CD14-positive monocyte (primary cell): ENCODE data around the gene ANAPC13. TPM values are rescaled to one million over a fixed set of nuclear protein-coding genes. Genes with fewer than 3 reads are reported as not detected.

Source experiments
- DNase-seq, 3 donors: peaks; one replicate each; pipeline ENCODE4 v3.0.0-alpha.2; 2011 to 2022
- H2AFZ ChIP-seq: 2 replicates; pipeline ENCODE4 v1.6.0; 2012; ENCODE audit warnings: mild to moderate bottlenecking, low read depth, low read length, inconsistent platforms; ENCODE audit not compliant: insufficient read depth, poor library complexity, severe bottlenecking
- H3K27ac ChIP-seq, 2 donors: 1 replicate in 1 of 2; 2 replicates in 1 of 2; pipeline ENCODE4 v1.5.1; 2012 to 2013; ENCODE audit warnings: low read length in 2 of 2, control low read depth in 1 of 2, inconsistent platforms in 1 of 2, low read depth in 1 of 2, mild to moderate bottlenecking in 1 of 2
- H3K27me3 ChIP-seq, 2 donors: one replicate each; pipeline versions ENCODE4 v1.6.0 to v1.6.1; 2011 to 2013; ENCODE audit warnings: low read length in 2 of 2; ENCODE audit not compliant: control insufficient read depth in 2 of 2, insufficient read depth in 2 of 2
- H3K36me3 ChIP-seq, 2 donors: replicated peaks in 1 of 2; 1 replicate in 1 of 2; 2 replicates in 1 of 2; pipeline versions ENCODE4 v1.5.1 to v1.6.1; 2012 to 2013; ENCODE audit warnings: low read length in 2 of 2, control low read depth in 1 of 2, inconsistent platforms in 1 of 2, mild to moderate bottlenecking in 1 of 2; ENCODE audit not compliant: insufficient read depth in 2 of 2, control insufficient read depth in 1 of 2
- H3K4me1 ChIP-seq, 2 donors: 1 replicate in 1 of 2; 2 replicates in 1 of 2; pipeline versions ENCODE4 v1.5.1 to v1.6.1; 2012 to 2013; ENCODE audit warnings: low read length in 2 of 2, control low read depth in 1 of 2, inconsistent platforms in 1 of 2, mild to moderate bottlenecking in 1 of 2, moderate library complexity in 1 of 2; ENCODE audit not compliant: insufficient read depth in 2 of 2, control insufficient read depth in 1 of 2
- H3K4me2 ChIP-seq: replicated peaks from 2 replicates; pipeline ENCODE3; 2012; ENCODE audit warnings: low read length, moderate library complexity, mild to moderate bottlenecking; ENCODE audit not compliant: poor library complexity, severe bottlenecking; ENCODE audit errors: extremely low read depth
- H3K4me3 ChIP-seq, 3 experiments: fragments of 200-600 bp in 1 of 3; sonication (generic) in 1 of 3; replicated peaks in 1 of 3; 1 replicate in 2 of 3; 2 replicates in 1 of 3; pipeline ENCODE4 v1.5.1; 2011 to 2013; ENCODE audit warnings: low read length in 3 of 3, mild to moderate bottlenecking in 3 of 3, control low read depth in 2 of 3, low read depth in 2 of 3, inconsistent platforms in 1 of 3, moderate library complexity in 1 of 3
- H3K79me2 ChIP-seq: 2 replicates; pipeline ENCODE4 v1.6.0; 2012; ENCODE audit warnings: mild to moderate bottlenecking, control low read depth, inconsistent platforms, low read length, moderate library complexity; ENCODE audit not compliant: insufficient read depth
- H3K9ac ChIP-seq: 2 replicates; pipeline ENCODE4 v1.6.0; 2017; ENCODE audit warnings: low read length, mild to moderate bottlenecking; ENCODE audit not compliant: insufficient read depth, poor library complexity, severe bottlenecking
- H3K9me3 ChIP-seq, 2 donors: replicated peaks in 1 of 2; 1 replicate in 1 of 2; 2 replicates in 1 of 2; pipeline versions ENCODE4 v1.5.1 to v1.6.1; 2012 to 2013; ENCODE audit warnings: low read length in 2 of 2, control low read depth in 1 of 2; ENCODE audit not compliant: control insufficient read depth in 1 of 2, insufficient read depth in 1 of 2
- H4K20me1 ChIP-seq: 2 replicates; pipeline ENCODE4 v1.6.0; 2012; ENCODE audit warnings: mild to moderate bottlenecking, low read length, control low read depth, moderate library complexity; ENCODE audit not compliant: insufficient read depth
- H3K27ac Mint-ChIP-seq, 7 donors: one replicate each; pipeline ENCODE4 v1.8.0; 2020; ENCODE audit warnings: mild to moderate bottlenecking in 7 of 7, mixed read lengths in 7 of 7, moderate library complexity in 6 of 7, inconsistent platforms in 2 of 7
- H3K27me3 Mint-ChIP-seq, 3 donors: one replicate each; pipeline ENCODE4 v1.8.0; 2021 to 2022; ENCODE audit warnings: low read depth in 3 of 3, mild to moderate bottlenecking in 3 of 3, mixed read lengths in 3 of 3, moderate library complexity in 3 of 3, inconsistent platforms in 1 of 3
- H3K36me3 Mint-ChIP-seq, 2 donors: one replicate each; pipeline ENCODE4 v1.8.0; 2020; ENCODE audit warnings: mixed read lengths in 2 of 2, inconsistent platforms in 1 of 2, mild to moderate bottlenecking in 1 of 2
- H3K4me1 Mint-ChIP-seq: one replicate; pipeline ENCODE4 v1.8.0; 2020; ENCODE audit warnings: mild to moderate bottlenecking, mixed read lengths
- H3K4me3 Mint-ChIP-seq, 2 donors: one replicate each; pipeline ENCODE4 v1.8.0; 2020; ENCODE audit warnings: mild to moderate bottlenecking in 2 of 2, mixed read lengths in 2 of 2, moderate library complexity in 1 of 2
- H3K9me3 Mint-ChIP-seq, 7 donors: one replicate each; pipeline ENCODE4 v1.8.0; 2020 to 2022; ENCODE audit warnings: mixed read lengths in 7 of 7, mild to moderate bottlenecking in 6 of 7, moderate library complexity in 6 of 7, inconsistent platforms in 2 of 7
- CTCF ChIP-seq: fragments of 200-600 bp; IDR thresholded peaks from one replicate; pipeline ENCODE4 v1.8.0; 2022; ENCODE audit warnings: antibody characterized with exemption, mild to moderate bottlenecking
- WGBS: methylation state at CpG from one replicate; pipeline ENCODE4 v1.1.5; 2013; ENCODE audit warnings: missing lambda C conversion rate; ENCODE audit not compliant: insufficient coverage; 5-methylcytosine and 5-hydroxymethylcytosine counted together
- intact Hi-C, 2 donors: fragments of 100-400 bp; cut with micrococcal nuclease; formaldehyde crosslinking; loops; one replicate each; pipeline versions ENCODE4 v1.15.0 to v1.15.1; 2023
- polyA plus RNA-seq, 3 donors: library from polyadenylated mRNA; depleted of rRNA in 1 of 3; unstranded in 2 of 3; stranded (reverse) in 1 of 3; fragments of 300-500 nt in 2 of 3; fragments of >200 nt in 1 of 3; fragmentation: Illumina TruSeq in 2 of 3; gene quantifications; 1 replicate in 2 of 3; 2 replicates in 1 of 3; pipeline ENCODE4 v1.2.3, GENCODE V29; 2012 to 2021

Gene ANAPC13
- polyA plus RNA-seq, 3 donors, result 33.5 to 102 (median 92.4) TPM

DNA sequence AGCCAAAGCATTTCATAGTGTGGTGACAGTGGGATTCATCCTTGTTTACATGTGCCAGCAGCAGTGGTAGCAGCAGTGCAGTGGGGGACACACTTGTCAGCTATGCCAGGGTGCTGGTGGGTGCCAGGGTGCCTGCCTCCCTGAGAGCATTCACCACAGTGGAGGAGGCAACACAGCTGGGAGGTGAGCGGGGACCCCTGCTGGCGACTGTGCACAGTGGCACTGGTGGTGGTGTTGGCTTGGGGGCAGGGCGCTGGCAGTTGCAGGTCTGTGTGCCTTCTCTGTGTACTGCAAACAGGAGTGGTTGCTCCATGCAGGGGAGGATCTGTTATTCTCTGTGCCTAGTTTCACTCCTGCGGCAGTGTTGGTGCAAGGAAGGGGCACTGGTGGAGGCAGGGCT lies 41.3 kb upstream of the ANAPC13 start:
- intact Hi-C loops, result no loop called here
- H3K9ac ChIP-seq, result no peak overlapping the region
- H3K4me2 ChIP-seq, result no peak overlapping the region
- H3K36me3 Mint-ChIP-seq, result peaks cover 41 to 42% of the 10 kb centered on the region in 2 donors
- no peak overlapping the region for H2AFZ ChIP-seq
- H3K27ac ChIP-seq, result no peak overlapping the region
- H3K27ac Mint-ChIP-seq, result peak overlapping the region in 2 of 7 donors; percentile 12 to 42
- H3K4me3 Mint-ChIP-seq, result no peak overlapping the region
- H3K4me3 ChIP-seq, result no peak overlapping the region
- peaks cover 4% of the 10 kb centered on the region for H3K4me1 Mint-ChIP-seq
- DNase-seq, result no peak
- 95% methylated on average over 4 of the region's 4 CpGs for WGBS
- H3K36me3 ChIP-seq, result peaks cover 2 to 37% of the 10 kb centered on the region in 2 donors
- H3K9me3 Mint-ChIP-seq, result peaks cover 26 to 38% (median 34%) of the 10 kb centered on the region in 7 donors
- H3K9me3 ChIP-seq, result peaks cover 5 to 35% of the 10 kb centered on the region in 2 donors
- H3K27me3 ChIP-seq, result no peaks in the 10 kb centered on the region
- H3K27me3 Mint-ChIP-seq, result no peaks in the 10 kb centered on the region
- H3K79me2 ChIP-seq, result peaks cover 74% of the 10 kb centered on the region
- H3K4me1 ChIP-seq, result no peaks in the 10 kb centered on the region
- H4K20me1 ChIP-seq, result peaks cover 19% of the 10 kb centered on the region
- TF ChIP-seq CTCF, result peak; percentile 44

DNA sequence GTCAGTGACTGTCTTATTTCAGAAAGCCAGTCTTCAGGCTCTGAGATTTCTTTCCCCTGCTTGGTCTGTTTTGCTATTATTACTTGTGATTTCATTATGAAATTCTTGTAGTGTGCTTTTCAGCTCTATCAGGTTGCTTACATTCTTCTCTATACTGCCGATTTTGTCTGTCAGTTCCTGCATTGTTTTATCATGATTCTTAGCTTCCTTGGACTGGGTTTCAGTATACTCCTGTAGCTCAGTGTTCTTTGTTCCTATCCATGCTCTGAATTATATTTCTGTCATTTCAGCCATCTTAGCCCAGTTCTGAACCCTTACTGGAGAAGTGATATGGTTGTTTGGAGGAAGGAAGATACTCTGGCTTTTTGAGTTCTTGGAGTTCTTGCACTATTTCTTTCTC lies 40.5 kb upstream of the ANAPC13 start:
- peaks cover 4% of the 10 kb centered on the region for H3K4me1 Mint-ChIP-seq
- Histone ChIP-seq H3K27ac (no peak overlapping the region), H3K9me3 (peaks cover 5 to 35% of the 10 kb centered on the region in 2 donors), H3K9ac (no peak overlapping the region), H3K4me2 (no peak overlapping the region), H3K36me3 (peaks cover 0 to 42% of the 10 kb centered on the region in 2 donors), H3K79me2 (peaks cover 79% of the 10 kb centered on the region), H4K20me1 (peaks cover 19% of the 10 kb centered on the region), H3K4me3 (no peak overlapping the region), H2AFZ (no peak overlapping the region), H3K4me1 (no peaks in the 10 kb centered on the region), H3K27me3 (no peaks in the 10 kb centered on the region)
- intact Hi-C loops, result no loop called here
- no peak overlapping the region for H3K27ac Mint-ChIP-seq
- DNase-seq, result no peak
- WGBS, result 100% methylated on average over 1 of the region's 1 CpG
- no peak for TF ChIP-seq CTCF
- no peak overlapping the region for H3K4me3 Mint-ChIP-seq
- H3K36me3 Mint-ChIP-seq, result peaks cover 42 to 45% of the 10 kb centered on the region in 2 donors
- peaks cover 28 to 40% (median 34%) of the 10 kb centered on the region in 7 donors for H3K9me3 Mint-ChIP-seq
- no peaks in the 10 kb centered on the region for H3K27me3 Mint-ChIP-seq
